ENCODE results near the gene MYH6. TPM values are rescaled to one million over a fixed set of nuclear protein-coding genes. Genes with fewer than 3 reads are reported as not detected.
A peak's percentile ranks its signal among the peaks of the same experiment; 100 is the strongest.

MYH6 gene
- total RNA-seq, 1 donor from 2014 or later, result not detected

GRCh38 chr14:23379366-23380196 lies 28.5 kb downstream of the MYH6 start:
- no peak for DNase-seq (ENCODE audit: low spot score)

- no peak for DNase-seq (ENCODE audit: low spot score)
Measured at GRCh38 chr14:23378612-23379220, 29.4 kb downstream of the MYH6 start.

GRCh38 chr14:23377573-23378563 lies 30.2 kb downstream of the MYH6 start:
- DNase-seq (ENCODE audit: low spot score), result no peak

GRCh38 chr14:23377198-23377550 lies 30.9 kb downstream of the MYH6 start:
- no peak for DNase-seq (ENCODE audit: low spot score)

- DNase-seq (ENCODE audit: low spot score), result no peak
Measured at GRCh38 chr14:23376482-23377197, 31.4 kb downstream of the MYH6 start, which contains the start of gene CMTM5. Gene CMTM5 (plus strand): TSS chr14:23377046. CDS start chr14:23377252, 206 bp downstream.

- no peak for DNase-seq (ENCODE audit: low spot score)
Measured at GRCh38 chr14:23375527-23376251, 32.4 kb downstream of the MYH6 start.

- DNase-seq (ENCODE audit: low spot score), result no peak
Measured at GRCh38 chr14:23373041-23373440, 35.0 kb downstream of the MYH6 start.

GRCh38 chr14:23372509-23372908 lies 35.6 kb downstream of the MYH6 start, which contains the start of gene IL25:
Gene IL25 (plus strand): TSS chr14:23372809.
- no peak for DNase-seq (ENCODE audit: low spot score)

GRCh38 chr14:23371865-23372264 lies 36.2 kb downstream of the MYH6 start:
- DNase-seq (ENCODE audit: low spot score), result no peak

GRCh38 chr14:23370221-23370620 lies 37.9 kb downstream of the MYH6 start:
- no peak for DNase-seq (ENCODE audit: low spot score)

GRCh38 chr14:23366426-23366921 lies 41.6 kb downstream of the MYH6 start:
- DNase-seq (ENCODE audit: low spot score), result no peak

GRCh38 chr14:23365732-23366425 lies 42.2 kb downstream of the MYH6 start:
- no peak for DNase-seq (ENCODE audit: low spot score)

GRCh38 chr14:23365036-23365731 lies 42.9 kb downstream of the MYH6 start, which contains the start of gene EFS:
Gene EFS (minus strand): TSS chr14:23365172. CDS start chr14:23365025, 147 bp downstream.
- DNase-seq (ENCODE audit: low spot score), result no peak

- peak; percentile 49 for DNase-seq (ENCODE audit: low spot score)
Measured at GRCh38 chr14:23364164-23365035, 43.7 kb downstream of the MYH6 start.

- peak; percentile 28 for DNase-seq (ENCODE audit: low spot score)
Measured at GRCh38 chr14:23362200-23362599, 45.9 kb downstream of the MYH6 start.

GRCh38 chr14:23361763-23362162 lies 46.3 kb downstream of the MYH6 start:
- DNase-seq (ENCODE audit: low spot score), result no peak

GRCh38 chr14:23361320-23361719 lies 46.8 kb downstream of the MYH6 start:
- peak; percentile 47 for DNase-seq (ENCODE audit: low spot score)

Measured in mesenteric fat pad (tissue), 1 donor.